ENCODE data around the gene ADCY9.
A peak's percentile ranks its signal among the peaks of the same experiment; 100 is the strongest.
"Not testable (repeated sequence)": the region's sequence is repeated elsewhere in the genome, so short reads cannot be mapped to it uniquely, and the experiment has no call there.

The ADCY9 gene

GRCh38 chr16:4116325-4117249 lies at the start of gene ADCY9:
Gene ADCY9 (minus strand): TSS chr16:4116442. CDS start chr16:4115442, 1,000 bp downstream.
- peak; percentile 71 for DNase-seq

DNA sequence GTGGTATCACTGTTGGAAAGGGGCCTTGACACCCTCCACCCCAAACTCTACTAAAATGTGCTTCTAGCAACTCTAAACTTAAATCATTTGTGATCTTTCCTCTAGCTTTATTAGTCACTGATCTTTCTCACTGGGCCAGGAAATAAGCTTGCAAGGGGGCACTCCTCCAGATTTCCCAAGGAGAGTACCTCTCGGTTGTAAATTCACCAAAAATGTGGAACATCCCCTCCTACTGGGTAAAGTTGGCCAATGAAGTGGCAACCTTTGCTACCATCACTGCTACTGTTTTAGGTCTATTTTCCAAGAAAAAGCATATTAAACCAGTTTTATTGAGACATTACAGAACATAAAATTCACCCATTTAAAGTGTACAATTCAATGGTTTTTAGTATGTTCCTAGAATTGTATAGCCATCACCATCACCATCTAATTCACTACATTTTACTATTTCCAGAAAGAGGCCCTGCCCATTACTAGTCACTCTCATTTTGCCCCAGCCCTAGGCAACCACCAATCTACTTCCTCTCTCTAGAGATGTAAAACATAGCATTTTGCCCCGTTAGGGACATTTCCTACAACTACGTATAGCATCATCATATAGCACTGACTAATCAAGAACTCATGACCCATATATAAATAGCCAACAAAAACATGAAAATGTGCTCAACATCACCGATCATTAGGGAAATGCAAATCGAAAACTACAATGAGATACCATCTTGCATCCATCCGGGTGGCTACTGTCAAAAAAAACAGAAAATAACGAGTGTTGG lies 44.6 kb upstream of the ADCY9 start:
- DNase-seq, result no peak

DNA sequence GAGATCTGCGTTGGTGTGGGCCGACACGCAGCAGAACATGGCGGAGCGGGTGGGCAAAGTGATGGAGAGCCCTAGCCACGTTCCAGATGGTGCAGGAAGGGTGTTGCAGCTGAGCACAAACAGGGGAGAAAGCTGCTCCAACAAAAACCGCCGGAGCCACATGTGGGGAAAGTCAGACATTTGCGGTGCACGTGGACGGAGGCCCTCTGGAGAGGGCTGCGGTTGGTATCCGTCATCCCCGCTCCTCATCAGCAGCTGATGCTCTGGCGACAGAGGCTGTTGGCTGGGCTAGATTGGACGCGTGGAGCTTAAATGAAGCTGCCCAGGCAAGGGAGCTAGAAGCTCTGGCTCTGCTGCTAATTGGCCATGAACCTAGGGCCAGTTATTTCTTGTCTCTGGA lies 43.5 kb upstream of the ADCY9 start:
- DNase-seq, result no peak

GRCh38 chr16:4158143-4159093 lies 42.2 kb upstream of the ADCY9 start:
- no peak for DNase-seq

DNA sequence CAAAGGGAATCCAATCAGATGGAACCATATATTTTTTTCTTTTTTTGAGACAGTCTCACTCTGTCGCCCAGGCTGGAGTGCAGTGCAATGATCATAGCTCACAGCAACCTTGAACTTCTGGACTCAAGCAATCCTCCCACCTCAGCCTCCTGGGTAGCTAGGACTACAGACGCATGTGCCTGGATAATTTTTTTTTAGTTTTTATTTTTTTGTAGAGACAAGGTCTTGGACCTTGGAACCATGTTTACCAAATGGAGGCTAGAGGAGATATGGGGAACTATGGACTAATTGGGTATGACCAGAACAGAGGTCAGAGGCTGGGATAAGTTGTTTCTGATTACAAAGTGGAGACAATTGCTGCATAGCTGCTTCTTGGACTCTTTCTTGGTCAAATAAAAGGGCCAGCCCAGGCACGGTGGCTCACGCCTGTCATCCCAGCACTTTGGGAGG lies 41.2 kb upstream of the ADCY9 start:
- DNase-seq, result no peak

- DNase-seq, result not testable (repeated sequence)
Observed at GRCh38 chr16:4156503-4156902, 40.3 kb upstream of the ADCY9 start.

- not testable (repeated sequence) for DNase-seq
Observed at GRCh38 chr16:4153364-4153763, 37.1 kb upstream of the ADCY9 start.

DNA sequence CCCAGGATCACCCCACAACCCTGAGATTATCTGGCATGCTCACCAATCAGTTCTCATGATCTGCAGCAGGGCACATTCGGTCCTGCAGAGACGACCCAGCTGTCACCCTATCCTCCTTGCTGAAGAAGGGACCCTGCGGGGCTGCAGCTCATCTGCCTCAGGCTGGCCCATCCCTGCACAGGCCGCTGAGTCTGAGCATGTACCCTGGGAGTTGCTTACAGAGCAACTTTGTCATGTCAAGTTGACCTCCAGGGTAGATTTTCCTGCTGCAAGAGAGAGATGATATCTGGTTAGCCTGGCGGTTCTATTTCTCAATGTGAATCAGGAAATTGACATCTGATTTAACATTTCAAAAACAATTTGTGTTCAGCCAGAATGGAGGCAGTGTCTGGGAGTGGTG lies 36.0 kb upstream of the ADCY9 start:
- DNase-seq, result no peak

DNA sequence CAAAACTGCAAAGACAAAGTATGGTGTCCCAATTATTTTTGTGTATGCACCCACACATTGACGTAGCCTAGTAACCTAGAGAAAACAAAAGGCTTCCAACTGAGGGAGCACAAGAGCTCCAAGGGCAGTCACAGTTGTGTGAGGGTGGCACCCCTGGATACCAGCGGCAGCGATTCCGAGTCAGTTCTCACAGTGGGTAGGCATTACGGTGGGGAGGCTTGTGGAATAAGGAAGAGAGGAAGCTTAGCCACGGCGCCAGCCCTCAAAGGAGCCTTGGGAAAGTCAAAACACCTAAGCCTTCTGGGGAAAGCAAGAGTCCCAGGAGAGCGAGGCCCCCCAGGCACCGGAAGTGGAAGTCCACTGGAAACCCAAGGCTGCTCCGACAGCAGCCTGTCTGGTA lies 31.0 kb upstream of the ADCY9 start:
- DNase-seq, result no peak

- DNase-seq, result no peak
Observed at GRCh38 chr16:4142268-4142667, 26.0 kb upstream of the ADCY9 start.

DNA sequence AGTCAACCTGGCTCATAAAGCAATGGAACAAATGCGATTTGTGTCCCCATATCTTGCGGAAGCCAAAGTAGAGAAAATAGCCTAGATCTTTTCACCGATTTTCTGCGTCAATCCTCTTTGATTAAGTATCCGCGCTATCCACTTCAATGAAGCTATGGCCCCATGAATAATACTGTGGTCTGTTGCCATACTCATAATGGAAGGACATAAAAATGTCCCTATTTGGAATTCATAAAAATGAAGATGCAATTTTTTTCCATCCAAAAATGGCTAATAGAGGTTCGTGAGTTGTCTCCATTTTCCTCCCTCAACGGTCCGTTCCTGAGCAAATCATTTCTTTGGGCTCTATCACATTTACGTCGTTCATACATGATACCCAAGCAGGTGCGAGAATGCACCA lies 25.4 kb upstream of the ADCY9 start:
- no peak for DNase-seq

DNA sequence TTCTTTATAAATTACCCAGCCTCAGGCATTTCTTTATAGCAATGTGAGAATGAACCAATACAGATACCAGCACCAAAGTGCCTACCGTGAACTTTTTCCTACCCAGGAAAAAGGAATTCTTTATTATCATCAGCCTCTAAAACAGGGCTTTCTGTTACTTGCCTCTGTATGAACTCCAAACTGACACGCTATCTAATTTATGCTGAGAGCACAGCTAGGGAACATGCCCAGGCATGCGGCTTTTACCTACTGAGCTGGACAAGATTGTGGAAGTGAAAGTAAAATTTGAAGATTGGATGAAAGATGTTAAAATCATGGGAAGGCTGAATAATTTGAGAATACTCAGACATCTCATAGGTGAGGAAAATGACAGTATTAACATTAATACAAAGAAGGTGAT lies 24.4 kb upstream of the ADCY9 start:
- DNase-seq, result no peak

DNA sequence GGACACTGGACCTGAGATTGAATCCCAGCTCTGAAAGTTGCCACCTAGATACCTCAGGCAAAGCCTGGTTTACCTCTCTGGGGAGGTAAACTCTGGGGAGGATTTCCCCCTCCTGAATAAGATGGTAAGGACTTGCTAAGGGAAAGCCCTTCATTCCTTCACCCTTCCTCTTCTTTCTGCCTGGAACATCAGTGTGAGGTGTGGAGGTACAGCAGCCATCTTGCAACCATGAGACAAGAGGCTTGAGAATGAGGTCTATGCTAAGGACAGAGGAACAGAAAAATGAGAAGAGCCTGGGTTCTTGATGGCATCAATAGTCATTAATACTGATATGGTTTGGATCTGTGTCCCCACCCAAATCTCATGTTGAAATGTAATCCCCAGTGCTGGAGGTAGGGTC lies 23.7 kb upstream of the ADCY9 start:
- DNase-seq, result no peak

- no peak for DNase-seq
Observed at GRCh38 chr16:4138713-4139112, 22.5 kb upstream of the ADCY9 start.

DNA sequence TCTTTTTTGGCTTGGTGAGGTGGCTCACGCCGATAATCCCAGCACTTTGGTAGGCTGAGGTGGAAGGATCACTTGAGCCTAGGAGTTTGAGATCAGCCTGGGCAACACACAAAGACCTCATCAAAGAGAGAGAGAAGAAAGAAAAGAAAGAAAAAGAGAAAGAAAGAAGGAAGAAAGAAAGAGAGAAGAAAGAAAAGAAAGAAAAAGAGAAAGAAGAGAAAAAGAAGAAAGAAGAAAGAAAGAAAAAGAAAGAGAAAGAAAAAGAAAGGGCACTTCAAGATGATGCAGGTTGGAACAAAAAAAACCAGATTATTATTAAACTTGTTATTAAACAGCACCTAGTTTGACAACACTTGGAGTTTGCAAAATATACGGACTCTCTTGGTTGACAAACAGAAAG lies 21.2 kb upstream of the ADCY9 start:
- no peak for DNase-seq

DNA sequence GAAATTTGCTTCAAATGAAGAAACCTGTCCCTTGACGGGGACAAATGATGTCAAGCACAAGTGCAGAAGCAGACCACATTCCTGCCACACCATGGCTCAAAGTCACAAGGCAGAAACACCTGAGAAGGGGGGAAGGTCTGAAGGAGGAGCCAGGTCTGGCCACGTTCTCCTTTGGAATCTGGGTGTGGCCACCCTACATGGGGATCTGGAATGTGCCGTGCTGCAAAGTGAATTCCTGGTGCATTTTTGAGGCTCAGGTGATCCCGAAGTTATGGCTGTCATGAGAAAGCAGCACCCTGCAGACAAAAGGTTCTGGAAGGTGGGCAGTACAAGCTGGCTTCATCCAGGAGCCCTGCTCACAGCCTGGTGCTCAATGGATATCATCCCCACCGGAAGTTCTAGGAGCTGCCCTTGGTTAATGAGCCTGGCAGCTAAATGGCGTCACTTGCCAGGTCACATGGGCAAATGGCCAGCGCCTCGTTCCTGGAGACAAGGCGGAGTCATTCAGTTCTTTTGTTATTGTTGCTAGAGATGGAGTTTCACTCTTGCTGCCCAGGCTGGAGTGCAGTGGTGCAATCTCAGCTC lies 20.1 kb upstream of the ADCY9 start:
- DNase-seq, result no peak

GRCh38 chr16:4135537-4135936 lies 19.3 kb upstream of the ADCY9 start:
- DNase-seq, result no peak

GRCh38 chr16:4133897-4134372 lies 17.7 kb upstream of the ADCY9 start:
- no peak for DNase-seq

GRCh38 chr16:4131621-4132020 lies 15.4 kb upstream of the ADCY9 start:
- no peak for DNase-seq

DNA sequence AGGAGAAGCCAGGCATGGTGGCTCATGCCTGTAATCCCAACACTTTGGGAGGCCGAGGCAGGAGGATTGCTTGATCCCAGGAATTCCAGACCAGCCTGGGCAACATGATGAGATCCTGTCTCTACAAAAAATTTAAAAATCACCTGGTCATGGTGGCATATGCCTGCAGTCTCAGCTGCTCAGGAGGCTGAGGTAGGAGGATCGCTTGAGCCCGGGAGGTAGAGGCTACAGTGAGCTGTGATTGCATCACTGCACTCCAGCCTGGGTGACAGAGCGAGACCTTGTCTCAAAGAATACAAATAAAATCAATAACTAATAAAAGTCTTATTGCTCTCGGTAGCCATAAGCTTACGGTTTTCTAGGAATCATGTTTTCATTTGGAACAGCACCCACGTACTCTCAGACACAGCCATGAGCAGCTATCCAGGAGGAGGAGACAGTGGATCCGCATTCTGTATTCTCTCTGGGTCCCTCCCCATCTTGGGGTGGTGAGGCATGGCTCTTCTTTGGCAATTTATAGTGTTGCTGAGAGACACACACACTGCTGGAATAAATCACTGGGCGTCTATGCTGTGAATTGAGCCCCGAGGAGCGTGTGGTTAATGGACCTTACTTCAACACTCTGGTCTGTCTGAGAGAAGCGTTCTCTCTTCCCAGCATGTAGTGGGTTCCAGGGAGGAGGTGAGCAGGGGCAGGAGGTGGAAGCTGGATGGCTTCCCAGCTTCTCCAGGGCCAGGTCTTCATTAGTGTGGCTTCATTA lies 8.5 kb upstream of the ADCY9 start:
- DNase-seq, result no peak

DNA sequence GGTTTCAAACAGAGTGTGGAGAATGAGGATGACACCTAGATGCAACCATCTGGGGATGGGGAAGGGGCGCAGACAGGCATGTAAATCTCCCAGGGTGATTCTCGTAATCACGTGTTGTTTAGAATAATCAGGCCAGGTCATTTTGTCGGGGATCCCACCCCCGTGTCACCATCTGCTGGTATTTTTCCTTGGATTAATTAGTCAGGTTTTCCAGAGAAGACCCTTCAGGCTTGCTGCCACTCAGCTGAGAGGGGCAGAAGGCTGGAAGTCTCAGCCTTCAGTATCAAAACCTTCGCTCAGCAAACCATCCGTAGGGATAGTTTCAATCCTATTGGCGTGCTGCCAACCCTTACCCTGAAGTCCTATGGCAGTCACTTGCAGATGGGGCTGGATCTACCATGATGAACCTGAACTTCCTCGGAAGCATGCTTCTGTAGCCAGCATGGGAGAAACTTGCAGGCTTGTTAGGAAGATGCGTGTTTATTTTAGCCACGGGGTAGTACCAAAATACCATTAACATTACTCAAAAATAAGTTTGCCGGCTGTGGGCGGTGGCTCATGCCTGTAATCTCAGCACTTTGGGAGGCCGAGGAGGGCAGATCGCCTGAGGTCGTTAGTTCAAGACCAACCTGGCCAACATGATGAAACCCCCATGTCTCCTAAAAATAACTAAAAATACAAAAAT lies 7.5 kb upstream of the ADCY9 start:
- no peak for DNase-seq
